ENCODE data around the gene FAM3B.

DNA sequence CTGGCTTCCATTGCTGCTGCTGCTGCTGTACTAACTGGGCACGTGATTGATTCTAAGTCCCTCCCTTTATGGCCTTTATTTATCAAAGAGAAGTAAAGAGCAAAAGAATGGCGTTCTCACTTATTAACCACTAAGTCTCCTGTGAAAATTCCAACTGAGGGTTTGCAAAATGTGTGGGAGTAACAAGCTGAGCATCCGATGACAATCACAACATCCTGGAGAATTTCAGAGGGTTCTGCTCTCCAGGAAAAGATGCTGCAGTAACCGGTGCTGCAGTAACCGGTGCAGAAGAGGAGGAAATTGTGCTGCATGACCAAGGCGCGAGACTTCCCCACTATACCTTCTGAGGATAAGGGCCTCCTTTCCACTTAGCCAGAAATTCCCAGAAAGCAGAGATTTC is 32.5 kb downstream of the FAM3B start:
- TF ChIP-seq POLR2AphosphoS5 (IDR thresholded peaks at IDR 0.05; ENCODE audit: low read depth, low read length) = no peak
- TF ChIP-seq POLR2A (IDR thresholded peaks at IDR 0.05; ENCODE audit: low read depth, low read length) = no peak
- TF ChIP-seq TAF1 (IDR thresholded peaks at IDR 0.05; ENCODE audit: low read depth, low read length) = no peak
- no peak for TF ChIP-seq POU2F2 (IDR thresholded peaks at IDR 0.05; ENCODE audit: low read depth, low read length)
- TF ChIP-seq PAX5 (IDR thresholded peaks at IDR 0.05; ENCODE audit: insufficient read depth, low read length, severe bottlenecking) = no peak

Data from GM12891 (cell line).